HFFc6 (cell line): ENCODE results near the gene RAPGEF4. TPM values are rescaled to one million over a fixed set of nuclear protein-coding genes. Genes with fewer than 3 reads are reported as not detected.

Experiments
- DNase-seq: peaks from one replicate; pipeline ENCODE4 v3.0.0-alpha.2; 2018
- H3K27ac Mint-ChIP-seq: 2 replicates; pipeline ENCODE4 v1.8.0; 2020; ENCODE audit warnings: mild to moderate bottlenecking, mixed read lengths
- H3K27me3 Mint-ChIP-seq: 2 replicates; pipeline ENCODE4 v1.8.0; 2021; ENCODE audit warnings: mild to moderate bottlenecking, moderate library complexity, mixed read lengths; ENCODE audit not compliant: insufficient read depth
- H3K36me3 Mint-ChIP-seq: 2 replicates; pipeline ENCODE4 v1.8.0; 2021; ENCODE audit warnings: low read depth, mixed read lengths
- H3K4me1 Mint-ChIP-seq: 2 replicates; pipeline ENCODE4 v1.8.0; 2020; ENCODE audit warnings: low read depth, mixed read lengths
- H3K4me3 Mint-ChIP-seq: 2 replicates; pipeline ENCODE4 v1.8.0; 2020; ENCODE audit warnings: mild to moderate bottlenecking, moderate library complexity, mixed read lengths
- H3K9me3 Mint-ChIP-seq: 2 replicates; pipeline ENCODE4 v1.8.0; 2020; ENCODE audit warnings: mild to moderate bottlenecking, mixed read lengths
- total RNA-seq, 6 experiments: library from RNA; stranded (reverse); fragmentation: NEBNext Ultra II Directional; extraction: Animal tissue kit (Norgen Biotek cat#: 25700); gene quantifications; 2 replicates in 1 of 6; 3 replicates in 5 of 6; pipeline ENCODE4 v1.2.3, GENCODE V29; 2021
- TF ChIP-seq, protein P1 (sequence below): fragments of 200-600 bp; sonication (generic); IDR thresholded peaks from 2 replicates; pipeline ENCODE4 v1.5.0; 2021; ENCODE audit warnings: antibody characterized with exemption, mild to moderate bottlenecking

The RAPGEF4 gene
- total RNA-seq, 6 experiments from 2014 or later: 0.14 to 0.37 (median 0.18) TPM

DNA sequence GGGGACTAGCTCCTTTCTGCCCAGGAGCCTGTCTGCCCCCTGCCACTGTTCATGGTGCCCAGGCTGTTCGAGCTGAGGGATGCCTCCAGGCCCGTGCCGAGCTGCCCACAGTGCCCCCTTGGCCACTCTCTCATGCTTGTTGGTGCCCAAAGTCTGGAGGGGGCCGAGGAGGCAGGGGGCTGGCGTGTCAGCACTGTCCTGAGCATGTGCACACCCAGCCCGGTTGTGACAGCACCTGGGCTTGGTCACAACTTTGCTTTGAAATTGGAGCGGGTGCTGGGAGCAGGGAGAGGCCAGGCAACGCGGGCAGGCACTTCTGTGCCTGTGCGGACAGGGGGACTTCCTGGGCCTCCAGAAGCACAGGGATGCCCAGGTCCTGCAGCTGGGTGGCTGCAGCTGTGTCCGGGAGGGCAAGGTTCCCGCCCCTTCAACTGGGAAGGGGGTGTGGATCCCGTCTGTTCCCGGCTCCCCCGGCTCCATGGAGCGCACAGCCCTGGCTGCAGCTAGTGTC, 22.2 kb upstream of the RAPGEF4 start:
- Mint-ChIP-seq H3K27ac (no peak overlapping the region), H3K4me1 (peaks cover 18% of the 10 kb centered on the region), H3K4me3 (no peak overlapping the region), H3K9me3 (no peaks in the 10 kb centered on the region), H3K27me3 (no peaks in the 10 kb centered on the region; the same call in 1 of the 2 replicates), H3K36me3 (no peaks in the 10 kb centered on the region)
- DNase-seq: no peak
- TF ChIP-seq, protein P1, sequence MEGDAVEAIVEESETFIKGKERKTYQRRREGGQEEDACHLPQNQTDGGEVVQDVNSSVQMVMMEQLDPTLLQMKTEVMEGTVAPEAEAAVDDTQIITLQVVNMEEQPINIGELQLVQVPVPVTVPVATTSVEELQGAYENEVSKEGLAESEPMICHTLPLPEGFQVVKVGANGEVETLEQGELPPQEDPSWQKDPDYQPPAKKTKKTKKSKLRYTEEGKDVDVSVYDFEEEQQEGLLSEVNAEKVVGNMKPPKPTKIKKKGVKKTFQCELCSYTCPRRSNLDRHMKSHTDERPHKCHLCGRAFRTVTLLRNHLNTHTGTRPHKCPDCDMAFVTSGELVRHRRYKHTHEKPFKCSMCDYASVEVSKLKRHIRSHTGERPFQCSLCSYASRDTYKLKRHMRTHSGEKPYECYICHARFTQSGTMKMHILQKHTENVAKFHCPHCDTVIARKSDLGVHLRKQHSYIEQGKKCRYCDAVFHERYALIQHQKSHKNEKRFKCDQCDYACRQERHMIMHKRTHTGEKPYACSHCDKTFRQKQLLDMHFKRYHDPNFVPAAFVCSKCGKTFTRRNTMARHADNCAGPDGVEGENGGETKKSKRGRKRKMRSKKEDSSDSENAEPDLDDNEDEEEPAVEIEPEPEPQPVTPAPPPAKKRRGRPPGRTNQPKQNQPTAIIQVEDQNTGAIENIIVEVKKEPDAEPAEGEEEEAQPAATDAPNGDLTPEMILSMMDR: no peak

DNA sequence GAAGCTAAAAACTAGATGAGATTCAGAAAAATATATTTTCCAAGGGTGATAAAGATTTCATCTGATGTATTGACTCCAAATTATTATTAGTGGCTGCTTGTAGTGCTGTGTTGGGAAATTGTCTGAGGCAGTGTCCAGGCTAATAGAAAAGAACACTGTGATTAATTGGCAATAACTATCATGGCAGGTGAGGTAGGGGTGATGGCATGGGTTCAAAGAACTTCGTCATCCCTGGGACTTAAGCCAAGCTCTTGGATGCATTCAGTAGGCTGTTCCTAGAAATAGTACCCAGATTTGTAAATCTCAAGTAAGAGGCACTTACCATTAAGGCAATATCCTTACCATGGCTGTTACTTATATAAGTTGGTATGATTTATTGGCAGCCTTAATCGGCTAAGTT, 13.2 kb upstream of the RAPGEF4 start:
- Mint-ChIP-seq H3K36me3 (no peaks in the 10 kb centered on the region), H3K27me3 (peaks cover 7% of the 10 kb centered on the region; the same call in 1 of the 2 replicates)
- DNase-seq: no peak

DNA sequence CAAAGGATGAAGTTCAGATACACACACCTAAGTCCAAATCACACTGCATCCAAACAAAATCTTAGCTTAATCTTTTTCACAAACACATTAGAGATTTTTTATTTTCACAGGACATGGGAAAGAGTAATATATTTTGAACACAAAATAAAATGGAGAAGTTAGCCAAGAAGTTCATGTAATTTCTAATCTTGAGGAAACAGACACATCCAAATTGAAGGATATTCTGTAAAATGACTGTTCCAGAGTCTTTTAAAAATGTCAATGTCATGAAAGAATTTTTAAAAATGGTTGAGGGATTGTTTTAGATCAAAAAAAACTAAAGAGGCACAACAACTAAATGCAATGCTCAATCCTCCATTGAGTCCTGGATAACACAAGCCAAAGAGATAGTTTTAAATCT, 12.4 kb upstream of the RAPGEF4 start:
- Mint-ChIP-seq H3K9me3 (no peaks in the 10 kb centered on the region; the same call in 1 of the 2 replicates), H3K4me3 (no peak overlapping the region), H3K4me1 (no peaks in the 10 kb centered on the region), H3K36me3 (no peaks in the 10 kb centered on the region), H3K27me3 (peaks cover 11% of the 10 kb centered on the region; the same call in 1 of the 2 replicates), H3K27ac (no peak overlapping the region)
- TF ChIP-seq, protein P1: no peak
- DNase-seq: no peak

More for the DNA sequence above, 13.2 kb upstream of the RAPGEF4 start:
- no peak overlapping the region for H3K4me3 Mint-ChIP-seq
- no peaks in the 10 kb centered on the region; the same call in 1 of the 2 replicates for H3K9me3 Mint-ChIP-seq
- H3K4me1 Mint-ChIP-seq: no peaks in the 10 kb centered on the region
- no peak overlapping the region for H3K27ac Mint-ChIP-seq
- TF ChIP-seq, protein P1: no peak

DNA sequence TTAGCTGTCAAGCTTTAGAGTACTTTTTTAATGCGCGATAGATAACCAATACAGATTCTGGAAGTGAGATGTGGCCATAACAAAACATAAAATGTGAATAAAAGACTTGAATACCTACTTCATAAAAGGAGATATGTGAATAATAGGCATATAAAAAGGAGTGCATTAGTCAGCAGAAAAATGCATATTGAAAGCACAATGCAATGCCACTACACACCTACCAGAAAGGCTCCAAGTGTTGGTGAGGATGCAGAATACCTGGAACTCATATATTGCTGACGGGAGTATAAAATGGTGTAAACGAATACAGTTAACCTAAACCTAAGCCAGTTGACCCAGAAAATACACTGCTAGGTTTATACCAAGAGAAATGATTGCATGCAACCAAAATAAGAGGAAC, 10.9 kb upstream of the RAPGEF4 start:
- no peak overlapping the region for H3K4me3 Mint-ChIP-seq
- H3K27me3 Mint-ChIP-seq: peaks cover 11% of the 10 kb centered on the region; the same call in 1 of the 2 replicates
- DNase-seq: no peak
- no peaks in the 10 kb centered on the region for H3K36me3 Mint-ChIP-seq
- H3K4me1 Mint-ChIP-seq: no peaks in the 10 kb centered on the region
- no peaks in the 10 kb centered on the region; the same call in 1 of the 2 replicates for H3K9me3 Mint-ChIP-seq
- TF ChIP-seq, protein P1: no peak
- H3K27ac Mint-ChIP-seq: no peak overlapping the region

DNA sequence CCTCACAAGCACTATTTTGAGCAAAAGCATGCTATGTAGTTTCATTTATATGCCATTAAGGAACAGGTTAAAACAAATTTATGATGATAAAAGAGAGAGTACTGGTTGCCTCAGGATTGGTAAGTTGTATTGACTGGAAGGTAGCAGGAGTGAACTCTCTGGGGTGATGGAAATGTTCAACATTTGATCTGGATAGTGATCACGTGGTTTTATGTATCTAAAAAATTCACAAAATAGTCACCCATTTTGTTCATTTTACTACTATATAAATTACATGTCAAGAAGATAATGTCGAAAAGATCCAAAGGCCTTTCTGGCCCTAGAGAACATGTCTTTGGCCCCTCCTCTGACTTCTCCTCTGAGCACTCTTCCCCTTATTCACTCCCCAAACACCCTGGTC, 10.4 kb upstream of the RAPGEF4 start:
- no peaks in the 10 kb centered on the region for H3K4me1 Mint-ChIP-seq
- no peaks in the 10 kb centered on the region for H3K36me3 Mint-ChIP-seq
- H3K27ac Mint-ChIP-seq: no peak overlapping the region
- TF ChIP-seq, protein P1: no peak
- no peak for DNase-seq
- no peaks in the 10 kb centered on the region; the same call in 1 of the 2 replicates for H3K9me3 Mint-ChIP-seq
- H3K27me3 Mint-ChIP-seq: peaks cover 11% of the 10 kb centered on the region; the same call in 1 of the 2 replicates
- no peak overlapping the region for H3K4me3 Mint-ChIP-seq
